Breast epithelium (tissue), 4 donors: ENCODE measurements around the gene CAMK2A. TPM values are rescaled to one million over a fixed set of nuclear protein-coding genes. Genes with fewer than 3 reads are reported as not detected.

Experiments used
- DNase-seq, 2 donors: peaks; one replicate each; pipeline ENCODE4 v3.0.0-alpha.2; 2019; ENCODE audit warnings: low spot score in 2 of 2
- H3K27ac ChIP-seq, 2 donors: fragments of 200-600 bp; sonication (generic) in 1 of 2; one replicate each; pipeline ENCODE4 v1.5.1; 2016 to 2019; ENCODE audit warnings: mild to moderate bottlenecking in 1 of 2
- H3K27me3 ChIP-seq, 2 donors: fragments of 200-600 bp; sonication (generic) in 1 of 2; one replicate each; pipeline versions ENCODE4 v1.5.1 to v1.6.0; 2017 to 2019; ENCODE audit warnings: control low read depth in 1 of 2, mild to moderate bottlenecking in 1 of 2
- H3K36me3 ChIP-seq: fragments of 200-600 bp; one replicate; pipeline ENCODE4 v1.5.1; 2019
- H3K4me1 ChIP-seq, 2 donors: fragments of 200-600 bp; sonication (generic); one replicate each; pipeline ENCODE4 v1.5.1; 2016 to 2019; ENCODE audit warnings: control low read depth in 1 of 2
- H3K4me3 ChIP-seq, 3 donors: fragments of 200-600 bp; sonication (generic); 1 replicate in 2 of 3; 2 replicates in 1 of 3; pipeline ENCODE4 v1.5.1; 2016 to 2019; ENCODE audit warnings: mild to moderate bottlenecking in 3 of 3, moderate library complexity in 2 of 3
- H3K9me3 ChIP-seq, 2 donors: fragments of 200-600 bp; sonication (generic) in 1 of 2; one replicate each; pipeline ENCODE4 v1.5.1; 2016 to 2019; ENCODE audit warnings: control low read depth in 1 of 2
- CTCF ChIP-seq, 3 donors: fragments of 450-650 bp; IDR thresholded peaks; one replicate each; pipeline ENCODE4 v1.5.1; 2016 to 2017; ENCODE audit warnings: antibody characterized with exemption in 3 of 3, mild to moderate bottlenecking in 3 of 3, moderate library complexity in 3 of 3
- POLR2A ChIP-seq: fragments of 450-650 bp; IDR thresholded peaks from one replicate; pipeline ENCODE4 v1.6.1; 2016; ENCODE audit warnings: antibody characterized with exemption, mild to moderate bottlenecking, moderate library complexity
- POLR2AphosphoS5 ChIP-seq, 3 donors: sonication (generic); formaldehyde crosslinking; IDR thresholded peaks; one replicate each; pipeline ENCODE4 v1.6.1; 2017; ENCODE audit warnings: antibody characterized with exemption in 3 of 3
- intact Hi-C: fragments of 100-400 bp; cut with DNase I; formaldehyde crosslinking; loops from one replicate; pipeline ENCODE4 v1.15.1; 2023; ENCODE audit warnings: low total_unique reads
- total RNA-seq, 3 donors: library from RNA; depleted of rRNA; stranded (reverse); fragments of >200 nt; gene quantifications; one replicate each; pipeline ENCODE4 v1.1.0, GENCODE V29; 2016

CAMK2A gene
- total RNA-seq, 3 donors from 2014 or later, result under 0.01 TPM; not detected in 2

- no peak for DNase-seq
- Histone ChIP-seq H3K4me3 (no peak overlapping the region), H3K27ac (no peak overlapping the region), H3K27me3 (no peaks in the 10 kb centered on the region), H3K4me1 (no peaks in the 10 kb centered on the region), H3K36me3 (no peaks in the 10 kb centered on the region), H3K9me3 (no peaks in the 10 kb centered on the region)
- TF ChIP-seq POLR2A, result no peak
- no peak for TF ChIP-seq CTCF (IDR thresholded peaks at IDR 0.05)
- no peak for TF ChIP-seq POLR2AphosphoS5 (IDR thresholded peaks at IDR 0.05)
- intact Hi-C loops, result no loop called here
These were observed 2.8 kb downstream of the CAMK2A start for GRCh38 chr5:150286820-150287219.

GRCh38 chr5:150285114-150285513, 4.5 kb downstream of the CAMK2A start:
- Histone ChIP-seq H3K27ac (no peak overlapping the region), H3K27me3 (no peaks in the 10 kb centered on the region), H3K9me3 (no peaks in the 10 kb centered on the region), H3K4me3 (no peak overlapping the region), H3K4me1 (no peaks in the 10 kb centered on the region), H3K36me3 (no peaks in the 10 kb centered on the region)
- no peak for DNase-seq
- intact Hi-C loops, result no loop called here
- no peak for TF ChIP-seq POLR2A
- TF ChIP-seq POLR2AphosphoS5 (IDR thresholded peaks at IDR 0.05), result no peak
- no peak for TF ChIP-seq CTCF (IDR thresholded peaks at IDR 0.05)

GRCh38 chr5:150284311-150284710, 5.3 kb downstream of the CAMK2A start:
- Histone ChIP-seq H3K4me3 (no peak overlapping the region), H3K36me3 (no peaks in the 10 kb centered on the region), H3K27ac (no peak overlapping the region), H3K9me3 (no peaks in the 10 kb centered on the region), H3K27me3 (no peaks in the 10 kb centered on the region), H3K4me1 (no peaks in the 10 kb centered on the region)
- no peak for DNase-seq
- intact Hi-C loops, result no loop called here
- no peak for TF ChIP-seq POLR2A
- TF ChIP-seq CTCF (IDR thresholded peaks at IDR 0.05), result no peak
- TF ChIP-seq POLR2AphosphoS5 (IDR thresholded peaks at IDR 0.05), result no peak

- intact Hi-C loops, result no loop called here
- TF ChIP-seq POLR2A (no peak), CTCF (IDR thresholded peaks at IDR 0.05) (no peak)
- Histone ChIP-seq H3K27me3 (no peaks in the 10 kb centered on the region), H3K4me3 (no peak overlapping the region), H3K36me3 (no peaks in the 10 kb centered on the region), H3K27ac (no peak overlapping the region), H3K4me1 (no peaks in the 10 kb centered on the region), H3K9me3 (no peaks in the 10 kb centered on the region)
- DNase-seq, result no peak
These were observed 5.7 kb downstream of the CAMK2A start for GRCh38 chr5:150283904-150284303.

GRCh38 chr5:150281987-150282386, 7.6 kb downstream of the CAMK2A start:
- no peak for DNase-seq
- Histone ChIP-seq H3K27me3 (no peaks in the 10 kb centered on the region), H3K4me1 (no peaks in the 10 kb centered on the region), H3K27ac (no peak overlapping the region), H3K9me3 (no peaks in the 10 kb centered on the region), H3K36me3 (no peaks in the 10 kb centered on the region), H3K4me3 (no peak overlapping the region)
- TF ChIP-seq POLR2A, result no peak
- no peak for TF ChIP-seq CTCF (IDR thresholded peaks at IDR 0.05)
- no peak for TF ChIP-seq POLR2AphosphoS5 (IDR thresholded peaks at IDR 0.05)
- intact Hi-C loops, result no loop called here
